HG02759 (cell line): ENCODE results near the gene CCDC57.

Experiments
- ATAC-seq: cut with Tn5 transposase; IDR thresholded peaks from one replicate; pipeline ENCODE4 v1.9.1; 2021; ENCODE audit warnings: mild to moderate bottlenecking, moderate library complexity; ENCODE audit not compliant: unreplicated experiment

The CCDC57 gene

DNA sequence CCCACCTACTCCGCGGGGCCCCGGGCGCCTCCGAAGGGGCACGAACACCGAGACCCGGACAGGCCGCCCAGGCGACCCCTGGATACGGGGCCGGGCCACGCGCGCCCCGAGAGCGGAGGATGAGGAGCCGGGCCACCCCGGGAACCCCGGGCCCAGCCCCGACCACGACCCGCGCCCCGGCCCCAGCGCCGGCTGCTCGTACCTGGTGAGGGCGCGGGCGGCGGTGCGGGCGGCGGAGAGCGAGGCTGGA, 114.8 kb downstream of the CCDC57 start:
- no peak for ATAC-seq

- no peak for ATAC-seq
Observed at GRCh38 chr17:82097184-82097918, 115.3 kb downstream of the CCDC57 start.

GRCh38 chr17:82096709-82097183, 115.9 kb downstream of the CCDC57 start:
- no peak for ATAC-seq

DNA sequence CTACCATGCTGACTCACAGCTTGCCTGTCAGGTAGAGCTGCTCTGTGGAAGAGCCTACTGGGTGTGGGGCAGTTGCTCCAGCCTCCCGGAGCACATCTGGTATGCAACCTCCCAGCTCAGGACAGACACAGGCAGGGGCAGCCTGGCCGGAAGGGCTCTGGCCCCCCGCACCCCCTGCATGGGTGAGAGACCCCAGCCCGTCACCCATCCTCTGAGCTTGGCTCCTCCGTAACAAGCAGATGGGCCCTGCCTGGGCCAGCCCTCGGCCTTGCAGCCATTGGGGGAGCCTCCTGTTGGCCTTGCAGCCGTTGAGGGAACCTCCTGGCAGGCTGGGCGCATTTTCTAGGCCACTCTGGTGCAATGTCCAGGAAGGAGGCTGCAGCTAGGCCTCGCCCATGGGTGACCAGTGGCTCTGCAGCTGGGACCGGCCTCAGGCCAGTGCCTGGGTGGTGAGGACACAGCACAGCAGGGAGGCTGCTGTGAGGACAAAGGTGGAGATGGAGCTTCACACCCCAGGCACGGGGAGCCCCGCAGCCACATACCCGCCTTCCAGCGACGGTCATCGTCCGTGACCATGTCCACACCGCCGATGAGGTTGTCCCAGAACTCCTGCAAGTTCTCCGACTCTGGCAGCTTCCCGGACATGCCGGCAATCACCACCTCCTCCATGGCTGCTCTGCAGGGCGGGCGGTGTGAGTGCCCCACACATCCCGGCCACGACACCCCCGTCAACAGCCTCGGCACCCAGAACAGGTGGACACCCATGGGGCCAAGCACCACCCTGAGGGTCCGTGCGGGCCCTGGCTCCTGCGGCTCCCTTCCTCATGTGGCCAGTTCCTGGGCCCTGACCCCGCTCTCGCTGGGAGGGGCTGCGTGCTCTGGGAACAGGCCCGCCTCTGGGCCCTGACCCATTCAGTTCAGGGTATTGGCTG, 116.6 kb downstream of the CCDC57 start:
- no peak for ATAC-seq

DNA sequence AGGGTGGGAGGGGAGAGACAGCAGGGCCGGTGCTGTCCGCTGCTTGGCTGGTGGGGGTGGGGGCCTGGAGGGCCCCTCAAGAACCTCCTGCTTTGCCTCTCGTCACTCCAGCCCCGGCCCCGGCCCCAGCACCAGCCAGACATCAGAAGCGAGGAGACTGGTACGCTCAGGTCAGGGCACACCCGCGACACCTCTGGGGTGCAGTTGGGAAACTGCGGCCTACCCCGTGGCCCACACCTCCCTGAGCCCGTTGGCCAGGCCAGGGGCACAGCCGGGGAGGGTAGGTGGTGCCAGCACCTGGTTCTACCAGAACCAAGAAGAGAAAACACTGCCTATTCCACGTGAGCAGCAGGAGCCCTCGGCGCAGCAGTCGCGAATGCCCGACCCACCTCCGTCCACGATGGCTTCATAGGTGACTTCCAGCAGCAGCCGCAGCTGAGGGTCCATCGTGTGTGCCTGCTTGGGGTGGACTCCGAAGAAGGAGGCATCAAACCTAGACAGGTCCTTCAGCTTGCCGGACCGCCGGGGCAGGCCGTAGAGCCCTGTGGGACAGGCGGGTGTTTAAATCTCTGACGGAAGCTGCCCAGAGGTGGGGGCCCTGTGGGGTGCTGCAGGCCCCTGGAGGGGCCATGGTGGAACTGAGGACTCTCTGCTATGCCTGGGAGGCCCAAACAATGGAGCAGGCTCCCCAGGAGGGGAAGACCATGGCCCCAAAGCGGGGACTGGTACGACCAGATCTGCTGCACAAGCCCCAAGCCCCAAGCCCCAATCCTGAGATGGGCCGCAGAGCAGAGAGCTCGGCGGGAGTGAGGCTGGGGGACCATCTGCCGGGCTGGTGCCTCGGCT, 117.5 kb downstream of the CCDC57 start:
- ATAC-seq: no peak

DNA sequence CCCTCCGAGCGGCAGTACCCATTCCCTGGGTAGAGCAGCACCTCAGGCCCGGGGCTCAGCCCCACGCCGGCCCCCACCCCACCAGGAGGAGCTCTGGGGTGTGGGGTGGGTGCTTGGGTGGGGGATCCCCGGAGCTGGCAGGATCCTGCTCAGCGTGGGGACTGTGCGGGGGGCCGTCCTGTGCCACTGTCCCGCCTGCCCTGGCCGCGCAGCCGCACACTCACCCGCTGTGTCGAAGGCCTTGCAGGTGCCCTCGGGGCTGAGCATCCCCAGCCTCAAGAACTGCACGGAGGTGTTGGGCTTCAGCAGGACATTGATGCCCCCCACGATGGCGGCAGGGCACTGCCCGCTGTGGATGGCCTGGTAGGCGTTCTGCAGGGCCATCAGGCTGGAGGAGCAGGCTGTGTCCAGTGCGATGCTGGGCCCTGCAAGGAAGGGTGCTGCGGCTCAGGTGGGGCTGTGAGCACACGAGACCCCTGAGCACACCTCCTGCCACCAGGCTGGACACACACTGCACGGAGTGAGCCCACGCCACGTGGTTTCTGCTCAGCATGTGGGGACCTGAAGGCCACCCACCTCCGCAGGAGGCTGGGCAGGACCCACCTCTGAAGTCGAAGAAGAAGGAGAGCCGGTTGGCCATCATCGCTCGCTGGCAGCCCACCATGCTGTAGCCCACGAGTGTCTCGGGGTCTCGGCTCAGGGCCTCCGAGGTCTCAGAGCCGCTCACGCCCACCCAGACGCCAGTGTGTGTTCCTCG, 119.5 kb downstream of the CCDC57 start:
- ATAC-seq: no peak

DNA sequence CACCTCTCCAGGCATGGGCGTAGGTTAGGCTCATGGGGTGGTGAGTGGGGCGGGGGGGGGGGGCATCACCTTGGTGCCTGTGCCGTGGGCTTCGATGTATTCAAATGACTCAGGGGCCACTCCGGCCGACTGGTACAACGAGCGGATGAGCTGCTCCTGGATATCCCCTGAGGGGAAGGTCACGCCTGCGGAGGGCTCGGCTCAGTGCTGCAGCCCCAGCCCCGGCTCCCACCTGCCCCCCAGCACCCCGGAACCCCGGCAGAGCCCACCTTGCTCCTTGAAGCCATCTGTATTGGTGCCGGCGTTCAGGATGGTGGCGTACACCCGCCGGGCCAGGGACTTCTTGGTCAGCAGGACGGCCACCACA, 120.0 kb downstream of the CCDC57 start:
- no peak for ATAC-seq

- no peak for ATAC-seq
Observed at GRCh38 chr17:82092094-82092586, 120.5 kb downstream of the CCDC57 start.

DNA sequence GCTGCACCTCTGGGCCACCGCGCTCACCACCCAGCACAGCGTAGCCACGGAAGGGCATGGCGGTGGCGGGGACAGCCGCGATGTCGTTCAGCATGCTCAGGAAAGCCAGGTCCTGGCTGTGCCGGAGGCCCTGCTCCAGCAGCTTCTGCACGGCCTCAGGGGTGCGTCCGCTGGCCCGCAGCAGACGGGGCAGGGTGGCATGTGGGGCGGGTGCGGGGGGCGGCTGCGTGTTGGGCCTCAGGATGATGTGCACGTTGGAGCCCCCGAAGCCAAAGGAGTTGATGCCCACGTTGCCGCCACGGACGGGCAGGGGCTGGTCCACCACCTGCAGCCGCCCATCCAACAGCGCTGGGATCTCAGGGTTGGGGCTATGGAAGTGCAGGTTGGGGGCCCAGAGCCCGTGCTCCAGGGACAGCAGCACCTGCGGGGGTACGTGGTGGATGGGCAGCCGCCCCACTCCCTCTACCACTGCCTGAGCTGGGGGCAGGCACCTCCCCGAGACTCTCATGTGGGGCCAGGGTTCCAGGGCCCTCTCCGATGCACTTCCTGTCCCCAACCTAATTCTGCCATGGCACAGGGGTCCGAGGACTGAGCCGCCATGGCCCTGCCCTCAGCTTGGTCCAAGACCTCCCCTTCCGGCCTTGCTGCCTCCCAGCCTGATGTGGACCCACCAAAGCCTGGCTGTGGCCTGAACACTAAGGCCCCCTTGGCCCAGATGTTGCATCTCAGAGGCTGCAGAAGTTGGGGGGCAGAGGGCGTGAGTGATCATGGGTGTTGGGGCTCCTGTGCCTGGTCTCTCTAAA, 121.2 kb downstream of the CCDC57 start:
- ATAC-seq: no peak

DNA sequence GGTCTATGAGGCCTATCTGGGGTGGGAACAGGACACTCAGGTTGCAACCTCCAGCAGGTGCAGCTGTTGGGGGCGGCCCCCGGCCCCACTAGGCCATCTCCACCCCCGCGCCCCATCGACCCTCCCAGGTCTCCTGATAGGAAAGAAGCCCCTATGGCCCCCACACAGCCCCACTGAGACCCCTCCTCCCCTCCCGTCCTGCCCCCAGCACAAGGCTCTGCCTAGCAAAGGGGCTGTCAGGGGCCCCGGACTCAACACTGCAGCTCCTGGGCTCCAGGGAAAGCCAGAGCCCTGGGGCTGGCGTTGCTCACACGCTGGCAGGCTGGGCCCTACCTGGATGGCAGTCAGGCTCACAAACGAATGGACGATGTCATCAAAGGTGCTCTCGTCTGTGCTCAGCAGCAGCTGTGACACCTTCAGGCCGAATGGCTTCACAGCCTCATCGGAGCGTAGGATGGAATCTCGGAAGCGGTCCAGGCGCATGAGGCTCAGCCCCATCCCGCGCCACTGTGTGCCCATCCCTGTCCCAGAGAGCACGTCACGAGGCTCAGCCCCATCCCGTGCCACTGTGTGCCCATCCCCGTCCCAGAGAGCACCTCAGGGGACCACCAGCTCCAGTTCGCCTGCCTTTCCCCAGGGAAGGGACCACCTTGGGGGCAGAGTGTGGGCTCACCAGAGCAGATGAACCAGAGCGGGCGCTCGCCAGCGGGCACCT, 121.9 kb downstream of the CCDC57 start:
- ATAC-seq: no peak

DNA sequence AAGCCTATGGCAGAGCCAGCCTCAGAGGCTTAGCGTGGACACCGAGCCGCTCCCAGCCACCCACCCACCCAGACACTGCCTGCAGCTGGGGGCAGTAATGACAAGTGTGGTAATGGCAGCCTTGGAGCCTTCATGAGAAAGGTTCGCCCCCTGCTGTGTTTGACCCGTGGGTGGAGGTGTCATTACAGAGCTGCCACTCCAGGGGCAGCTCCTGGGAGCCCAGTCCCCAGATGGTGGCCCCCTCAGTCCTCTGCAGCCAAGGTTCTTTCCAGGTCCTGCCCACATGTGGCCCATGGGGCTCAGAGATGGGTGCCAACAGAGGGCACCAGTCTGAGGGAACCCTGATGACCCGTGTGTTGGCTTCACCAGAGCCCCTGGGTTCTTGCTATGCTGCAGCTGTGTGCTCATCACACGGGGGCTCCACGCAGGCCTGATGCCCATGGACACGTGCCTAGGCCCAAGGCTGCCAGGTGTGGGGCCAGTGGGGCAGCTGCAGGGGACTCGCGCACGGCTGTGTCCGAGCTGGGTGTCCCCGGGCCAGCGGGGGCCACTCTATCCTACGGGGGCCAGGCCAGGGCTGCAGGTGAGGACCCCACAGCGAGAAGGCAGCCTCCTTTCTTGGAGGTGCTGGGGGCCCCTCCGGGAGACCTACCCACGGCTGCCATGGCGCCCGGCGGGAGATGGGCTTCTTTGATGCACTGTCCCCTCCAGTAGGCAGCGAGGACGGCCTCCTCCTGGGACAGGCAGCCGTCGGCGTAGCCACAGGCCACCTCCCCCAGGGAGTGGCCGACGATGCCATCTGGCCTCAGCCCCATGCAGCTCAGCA, 122.7 kb downstream of the CCDC57 start:
- ATAC-seq: no peak

- no peak for ATAC-seq
Observed at GRCh38 chr17:82088838-82089722, 123.6 kb downstream of the CCDC57 start.

DNA sequence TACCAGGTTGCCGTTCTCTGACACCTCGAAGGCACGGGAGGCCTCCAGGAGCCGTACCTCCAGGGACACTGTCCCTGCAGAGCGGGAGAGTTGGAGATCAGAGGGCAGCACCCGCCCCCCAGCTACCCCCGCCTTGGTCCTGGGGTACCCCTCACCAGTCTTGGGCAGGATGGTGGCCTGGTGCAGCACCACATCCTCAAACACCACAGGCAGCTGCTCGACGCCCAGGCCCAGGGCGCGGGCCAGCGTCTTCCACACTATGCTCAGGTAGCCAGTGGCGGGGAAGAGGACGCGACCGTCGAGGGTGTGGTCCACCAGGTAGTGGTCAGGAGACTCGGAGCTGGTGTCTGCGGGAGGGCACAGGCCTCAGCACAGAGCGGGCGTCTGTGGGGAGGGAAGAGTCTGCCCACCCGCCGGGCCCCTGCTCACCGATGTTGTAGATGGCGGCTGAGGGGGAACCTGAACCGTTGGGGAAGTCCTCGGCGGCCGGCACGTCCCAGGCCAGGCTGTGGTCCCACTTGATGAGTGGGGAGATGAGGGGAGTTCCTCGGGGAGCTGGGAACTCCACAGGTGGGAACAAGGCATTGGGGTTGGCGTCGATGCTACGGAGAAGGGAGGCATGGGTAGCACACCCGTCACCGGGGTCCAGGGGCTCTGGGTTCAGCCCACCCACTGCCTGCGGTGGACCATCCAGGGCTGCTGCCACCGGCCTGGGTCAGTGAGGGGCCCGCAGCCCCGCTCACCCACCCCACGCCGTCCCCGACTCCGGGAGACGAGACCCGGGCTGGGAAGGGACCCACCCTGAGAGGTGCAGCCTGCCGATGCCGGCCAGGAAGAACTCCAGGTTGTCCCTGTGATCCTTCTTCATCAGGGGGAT, 124.4 kb downstream of the CCDC57 start:
- ATAC-seq: no peak

- no peak for ATAC-seq
Observed at GRCh38 chr17:82086941-82087906, 125.4 kb downstream of the CCDC57 start.
